ENCODE measurements around the gene OR6S1.
A peak's percentile ranks its signal among the peaks of the same experiment; 100 is the strongest.

Gene OR6S1

GRCh38 chr14:20617138-20618003, 24.1 kb downstream of the OR6S1 start:
- DNase-seq (ENCODE audit: low read depth, low spot score): no peak
- H3K4me3 ChIP-seq (ENCODE audit: low read depth, low read length): no peak overlapping the region
- in situ Hi-C loops (cut with HindIII; ENCODE audit: low sequenced_read_pairs): no loop called here
- no peak for TF ChIP-seq CTCF (IDR thresholded peaks at IDR 0.05; ENCODE audit: low read depth, low read length)

GRCh38 chr14:20615996-20616395, 25.5 kb downstream of the OR6S1 start:
- no peak overlapping the region for H3K4me3 ChIP-seq (ENCODE audit: low read depth, low read length)
- in situ Hi-C loops (cut with HindIII; ENCODE audit: low sequenced_read_pairs): no loop called here
- TF ChIP-seq CTCF (IDR thresholded peaks at IDR 0.05; ENCODE audit: low read depth, low read length): no peak
- no peak for DNase-seq (ENCODE audit: low read depth, low spot score)

- H3K4me3 ChIP-seq (ENCODE audit: low read depth, low read length): peak overlapping the region; percentile 60
- in situ Hi-C loops (cut with HindIII; ENCODE audit: low sequenced_read_pairs): no loop called here
- DNase-seq (ENCODE audit: low read depth, low spot score): peak; percentile 43
- no peak for TF ChIP-seq CTCF (IDR thresholded peaks at IDR 0.05; ENCODE audit: low read depth, low read length)
Observed at GRCh38 chr14:20614038-20614840, 27.3 kb downstream of the OR6S1 start.

GRCh38 chr14:20613094-20614037, 28.1 kb downstream of the OR6S1 start:
- DNase-seq (ENCODE audit: low read depth, low spot score): peak; percentile 98
- peak overlapping the region; percentile 60 for H3K4me3 ChIP-seq (ENCODE audit: low read depth, low read length)
- in situ Hi-C loops (cut with HindIII; ENCODE audit: low sequenced_read_pairs): no loop called here
- TF ChIP-seq CTCF (IDR thresholded peaks at IDR 0.05; ENCODE audit: low read depth, low read length): peak; percentile 60

GRCh38 chr14:20612403-20612802, 29.1 kb downstream of the OR6S1 start:
- DNase-seq (ENCODE audit: low read depth, low spot score): no peak
- in situ Hi-C loops (cut with HindIII; ENCODE audit: low sequenced_read_pairs): no loop called here
- TF ChIP-seq CTCF (IDR thresholded peaks at IDR 0.05; ENCODE audit: low read depth, low read length): no peak
- H3K4me3 ChIP-seq (ENCODE audit: low read depth, low read length): no peak overlapping the region

- TF ChIP-seq CTCF (IDR thresholded peaks at IDR 0.05; ENCODE audit: low read depth, low read length): no peak
- in situ Hi-C loops (cut with HindIII; ENCODE audit: low sequenced_read_pairs): no loop called here
- no peak for DNase-seq (ENCODE audit: low read depth, low spot score)
- H3K4me3 ChIP-seq (ENCODE audit: low read depth, low read length): no peak overlapping the region
Observed at GRCh38 chr14:20611277-20611676, 30.2 kb downstream of the OR6S1 start.

Data from astrocyte of the spinal cord (primary cell).